Epithelial cell of proximal tubule (primary cell): ENCODE measurements around the gene RETN. TPM values are rescaled to one million over a fixed set of nuclear protein-coding genes. Genes with fewer than 3 reads are reported as not detected.

Source experiments
- DNase-seq: peaks from one replicate; pipeline ENCODE4 v3.0.0-alpha.2; 2011; ENCODE audit warnings: low read depth
- H3K4me3 ChIP-seq: 2 replicates; pipeline ENCODE4 v1.5.1; 2011; ENCODE audit warnings: low read depth, mild to moderate bottlenecking, low read length
- total RNA-seq: library from RNA; depleted of rRNA; stranded (reverse); fragments of >200 nt; gene quantifications from 2 replicates; pipeline ENCODE4 v1.2.3, GENCODE V29; 2015
- TF ChIP-seq, protein P1 (sequence below): conservative IDR thresholded peaks from 2 replicates; pipeline ENCODE4 v1.5.1; 2012; ENCODE audit warnings: low read depth, mild to moderate bottlenecking, low read length

RETN gene
- total RNA-seq, 1 donor from 2014 or later = not detected

DNA sequence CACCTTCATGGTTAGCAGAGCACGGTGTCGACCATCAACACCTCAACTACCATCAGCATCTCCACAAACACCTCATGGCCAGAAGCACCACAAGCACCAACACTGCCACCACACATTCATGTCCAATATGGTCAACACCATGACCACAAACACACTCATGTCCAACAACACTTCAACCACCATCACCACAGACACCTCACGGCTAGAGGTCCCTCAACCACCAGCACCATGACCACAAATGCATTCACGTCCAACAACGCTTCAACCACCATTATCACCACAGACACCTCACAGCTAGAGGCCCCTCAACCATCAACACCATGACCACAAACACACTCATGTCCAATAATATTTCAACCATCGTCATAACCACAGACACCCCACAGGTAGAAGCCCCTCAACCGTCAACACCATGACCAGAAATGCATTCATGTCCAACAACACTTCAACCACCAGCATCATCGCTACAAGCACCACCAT is 22.0 kb downstream of the RETN start:
- TF ChIP-seq, protein P1, sequence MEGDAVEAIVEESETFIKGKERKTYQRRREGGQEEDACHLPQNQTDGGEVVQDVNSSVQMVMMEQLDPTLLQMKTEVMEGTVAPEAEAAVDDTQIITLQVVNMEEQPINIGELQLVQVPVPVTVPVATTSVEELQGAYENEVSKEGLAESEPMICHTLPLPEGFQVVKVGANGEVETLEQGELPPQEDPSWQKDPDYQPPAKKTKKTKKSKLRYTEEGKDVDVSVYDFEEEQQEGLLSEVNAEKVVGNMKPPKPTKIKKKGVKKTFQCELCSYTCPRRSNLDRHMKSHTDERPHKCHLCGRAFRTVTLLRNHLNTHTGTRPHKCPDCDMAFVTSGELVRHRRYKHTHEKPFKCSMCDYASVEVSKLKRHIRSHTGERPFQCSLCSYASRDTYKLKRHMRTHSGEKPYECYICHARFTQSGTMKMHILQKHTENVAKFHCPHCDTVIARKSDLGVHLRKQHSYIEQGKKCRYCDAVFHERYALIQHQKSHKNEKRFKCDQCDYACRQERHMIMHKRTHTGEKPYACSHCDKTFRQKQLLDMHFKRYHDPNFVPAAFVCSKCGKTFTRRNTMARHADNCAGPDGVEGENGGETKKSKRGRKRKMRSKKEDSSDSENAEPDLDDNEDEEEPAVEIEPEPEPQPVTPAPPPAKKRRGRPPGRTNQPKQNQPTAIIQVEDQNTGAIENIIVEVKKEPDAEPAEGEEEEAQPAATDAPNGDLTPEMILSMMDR = no peak
- H3K4me3 ChIP-seq = no peak overlapping the region
- no peak for DNase-seq

DNA sequence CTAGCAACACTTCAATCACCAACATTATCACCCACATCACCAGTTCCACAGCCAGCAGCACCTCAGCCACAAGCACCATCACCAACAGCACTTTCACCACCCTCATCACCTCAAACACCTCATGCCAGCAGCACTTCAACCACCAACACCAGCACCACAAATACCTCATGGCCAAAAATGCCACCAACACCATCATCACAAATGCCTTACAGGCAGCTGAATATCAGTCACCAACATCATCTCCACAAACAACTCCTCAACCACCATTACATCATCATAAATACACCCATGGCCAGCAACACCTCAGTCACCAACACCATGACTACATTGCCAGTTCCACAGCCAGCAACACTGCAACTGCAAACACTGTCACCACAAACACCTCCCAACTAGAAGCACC is 22.6 kb downstream of the RETN start:
- DNase-seq = no peak
- H3K4me3 ChIP-seq = no peak overlapping the region
- TF ChIP-seq, protein P1 = no peak

DNA sequence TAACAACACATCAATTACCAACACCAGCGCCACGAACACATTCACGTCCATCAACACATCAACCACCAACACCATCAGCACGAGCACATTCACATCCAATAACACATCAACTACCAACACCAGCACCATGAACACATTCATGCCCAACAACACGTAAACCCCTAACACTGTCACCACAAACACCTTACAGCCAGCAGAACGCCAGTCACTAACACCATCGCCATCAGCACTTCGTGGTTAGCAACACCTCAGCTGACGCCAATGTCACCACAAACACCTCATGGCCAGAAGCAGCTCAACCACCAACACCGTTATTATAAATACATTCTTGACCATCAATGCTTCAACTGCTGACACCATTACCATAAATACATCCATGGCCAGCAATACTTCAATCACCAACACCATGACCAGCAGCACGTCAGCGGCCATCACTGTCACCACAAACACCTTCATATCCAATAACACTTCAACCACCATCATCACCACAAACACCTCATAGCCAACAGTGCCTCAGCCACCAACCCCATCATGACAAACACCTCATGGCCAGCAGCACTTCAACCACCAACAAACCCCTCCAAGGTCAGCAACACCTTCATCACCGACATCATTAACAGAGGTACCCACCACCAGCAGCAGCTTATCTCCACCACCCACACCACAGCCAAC is 23.7 kb downstream of the RETN start:
- DNase-seq = no peak
- H3K4me3 ChIP-seq = no peak overlapping the region
- TF ChIP-seq, protein P1 = no peak

DNA sequence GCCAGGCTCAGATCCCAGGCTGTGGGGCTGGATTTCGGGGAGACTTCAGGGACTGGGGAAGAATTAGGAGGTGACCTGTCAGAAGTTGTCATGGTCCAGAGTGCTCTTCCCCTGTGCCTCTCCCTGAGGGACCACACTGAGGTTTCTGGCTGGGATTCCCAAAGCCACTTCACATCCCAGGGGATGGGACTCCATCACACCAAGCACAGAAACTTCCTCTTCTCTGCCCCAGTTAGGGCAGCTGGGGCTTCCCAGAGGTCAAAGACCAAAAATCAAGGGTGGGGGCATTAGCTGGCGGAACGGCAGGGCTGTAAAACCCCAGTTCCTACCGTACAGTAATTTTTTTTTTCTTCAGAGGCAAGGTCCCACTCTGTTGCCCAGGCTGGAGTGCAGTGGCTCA is 25.6 kb downstream of the RETN start:
- no peak overlapping the region for H3K4me3 ChIP-seq
- TF ChIP-seq, protein P1 = no peak
- no peak for DNase-seq

DNA sequence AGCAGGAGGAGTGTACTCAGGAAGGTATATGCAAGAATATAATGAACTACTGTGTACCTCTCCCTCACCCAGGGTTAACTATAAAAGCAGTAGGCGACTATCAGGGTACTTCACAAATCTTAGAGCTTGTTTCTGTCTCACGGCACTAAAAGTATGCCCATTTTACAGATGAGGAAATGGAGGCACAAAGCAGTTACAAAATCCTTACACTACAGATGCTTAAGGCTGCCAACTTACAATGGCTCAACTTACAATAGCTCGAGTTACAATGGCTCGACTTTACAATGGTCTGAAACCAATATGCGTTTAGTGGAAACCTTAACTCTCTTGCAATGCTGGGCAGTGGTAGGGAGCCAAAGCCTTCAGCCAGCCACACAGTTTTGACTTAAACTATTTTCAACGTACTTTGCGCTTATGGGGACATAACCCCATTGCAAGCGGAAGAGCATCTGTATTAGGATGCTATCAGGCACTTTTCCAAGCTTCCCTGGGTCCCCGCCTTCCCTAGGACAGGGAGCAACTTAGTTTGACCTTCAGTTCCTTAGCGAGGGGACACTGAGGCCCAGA is 29.0 kb downstream of the RETN start:
- no peak for DNase-seq

DNA sequence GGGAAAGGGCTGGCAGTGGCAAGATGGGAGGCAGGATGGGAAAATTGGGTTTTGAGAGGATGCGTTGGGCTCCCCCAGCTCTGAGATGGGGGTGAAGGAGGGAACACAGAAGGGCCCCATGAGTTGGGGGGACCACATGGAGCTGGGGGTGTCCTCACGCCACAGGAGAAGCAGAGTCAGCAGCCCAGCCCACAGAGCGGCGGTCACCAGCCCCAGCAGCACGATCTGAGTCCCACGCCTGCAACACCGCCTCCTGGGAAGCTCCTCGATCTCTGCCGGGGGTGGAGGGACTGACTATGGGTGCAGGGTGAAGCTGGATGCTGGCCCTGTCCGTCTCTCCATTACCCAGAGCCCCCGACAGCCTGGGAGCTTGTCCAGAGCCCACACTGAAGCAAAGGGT is 29.7 kb downstream of the RETN start:
- no peak for DNase-seq
- TF ChIP-seq, protein P1 = no peak
- H3K4me3 ChIP-seq = no peak overlapping the region

More for the DNA sequence above, 29.0 kb downstream of the RETN start:
- TF ChIP-seq, protein P1 = no peak
- no peak overlapping the region for H3K4me3 ChIP-seq

DNA sequence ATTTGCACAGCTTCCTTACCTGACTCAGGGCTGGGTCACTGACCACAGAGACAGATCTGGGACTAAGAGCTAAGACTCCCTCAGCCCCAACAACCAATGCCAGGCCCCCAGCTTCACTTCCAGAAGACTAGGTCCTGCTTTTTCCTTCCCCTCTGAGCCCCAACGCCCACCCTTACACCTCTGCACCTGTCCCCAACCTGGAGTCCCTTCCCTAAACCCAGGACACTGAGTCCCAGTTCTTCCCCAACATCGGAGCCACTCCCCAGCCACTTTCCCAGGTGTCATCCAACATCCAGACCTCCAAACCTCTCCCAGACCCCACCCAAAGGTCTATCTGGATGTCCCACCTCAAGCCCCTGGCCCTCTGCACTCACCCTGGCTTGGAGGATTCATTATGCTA is 30.2 kb downstream of the RETN start:
- DNase-seq = no peak
- TF ChIP-seq, protein P1 = no peak
- H3K4me3 ChIP-seq = no peak overlapping the region
